ENCODE data around the gene AATK.
"Not testable (repeated sequence)": the region's sequence is repeated elsewhere in the genome, so short reads cannot be mapped to it uniquely, and the experiment has no call there.

Gene AATK

GRCh38 chr17:81161536-81161935 lies 4.5 kb downstream of the AATK start:
- DNase-seq (ENCODE audit: low spot score): no peak

- no peak for DNase-seq (ENCODE audit: low spot score)
Measured at GRCh38 chr17:81160747-81161453, 5.1 kb downstream of the AATK start.

- DNase-seq (ENCODE audit: low spot score): no peak
Measured at GRCh38 chr17:81160306-81160705, 5.7 kb downstream of the AATK start.

GRCh38 chr17:81159611-81160265 lies 6.3 kb downstream of the AATK start:
- no peak for DNase-seq (ENCODE audit: low spot score)

GRCh38 chr17:81158688-81159590 lies 7.1 kb downstream of the AATK start:
- DNase-seq (ENCODE audit: low spot score): no peak

GRCh38 chr17:81157848-81158687 lies 8.0 kb downstream of the AATK start:
- DNase-seq (ENCODE audit: low spot score): no peak

- DNase-seq (ENCODE audit: low spot score): no peak
Measured at GRCh38 chr17:81156866-81157805, 8.9 kb downstream of the AATK start.

- no peak for DNase-seq (ENCODE audit: low spot score)
Measured at GRCh38 chr17:81154961-81155360, 11.1 kb downstream of the AATK start.

GRCh38 chr17:81154016-81154415 lies 12.0 kb downstream of the AATK start:
- DNase-seq (ENCODE audit: low spot score): not testable (repeated sequence)

- DNase-seq (ENCODE audit: low spot score): no peak
Measured at GRCh38 chr17:81153340-81153803, 12.6 kb downstream of the AATK start.

GRCh38 chr17:81152288-81152828 lies 13.7 kb downstream of the AATK start:
- no peak for DNase-seq (ENCODE audit: low spot score)

- no peak for DNase-seq (ENCODE audit: low spot score)
Measured at GRCh38 chr17:81151278-81151677, 14.7 kb downstream of the AATK start.

- no peak for DNase-seq (ENCODE audit: low spot score)
Measured at GRCh38 chr17:81150377-81151077, 15.5 kb downstream of the AATK start.

GRCh38 chr17:81148986-81149533 lies 17.0 kb downstream of the AATK start:
- no peak for DNase-seq (ENCODE audit: low spot score)

- no peak for DNase-seq (ENCODE audit: low spot score)
Measured at GRCh38 chr17:81148571-81148970, 17.4 kb downstream of the AATK start.

- no peak for DNase-seq (ENCODE audit: low spot score)
Measured at GRCh38 chr17:81147701-81148100, 18.3 kb downstream of the AATK start.

GRCh38 chr17:81146208-81146607 lies 19.8 kb downstream of the AATK start:
- not testable (repeated sequence) for DNase-seq (ENCODE audit: low spot score)

GRCh38 chr17:81144423-81144781 lies 21.6 kb downstream of the AATK start:
- no peak for DNase-seq (ENCODE audit: low spot score)

GRCh38 chr17:81143717-81144422 lies 22.2 kb downstream of the AATK start:
- no peak for DNase-seq (ENCODE audit: low spot score)

Measured in HuH-7.5 (cell line).